EH (cell line): ENCODE measurements around the gene CORO7.

Source experiments
- DNase-seq: peaks from one replicate; pipeline ENCODE4 v3.0.0-alpha.2; 2015; ENCODE audit warnings: low read depth

CORO7 gene

DNA sequence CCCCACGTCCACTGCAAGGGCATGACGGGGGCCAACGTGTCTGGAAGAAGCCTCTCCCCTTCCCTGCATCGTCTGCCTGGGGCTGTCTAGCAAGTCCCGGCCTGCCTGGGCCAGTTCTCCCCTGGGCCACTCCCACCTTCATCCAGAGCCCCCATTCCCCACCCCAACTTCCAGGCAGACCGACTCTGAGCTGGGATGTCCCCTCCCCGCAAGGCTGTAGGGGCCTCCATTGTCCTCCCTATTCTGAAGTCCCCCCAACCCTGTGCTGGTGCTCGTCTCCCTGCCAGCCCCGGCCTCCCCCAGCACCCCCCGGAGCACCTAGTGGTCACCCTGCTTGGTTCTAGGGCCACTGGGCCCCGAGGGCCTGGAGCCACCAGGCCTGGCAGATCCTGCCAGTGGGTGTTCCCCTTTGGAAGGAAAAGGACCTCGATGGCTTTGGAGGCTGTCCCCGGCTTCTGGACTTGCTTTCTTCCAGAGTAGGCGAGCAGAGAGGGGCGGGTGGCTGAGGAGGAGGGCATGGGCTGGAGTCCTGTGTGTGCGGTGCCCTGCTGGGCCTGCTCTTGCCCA, 95.7 kb downstream of the CORO7 start:
- no peak for DNase-seq

DNA sequence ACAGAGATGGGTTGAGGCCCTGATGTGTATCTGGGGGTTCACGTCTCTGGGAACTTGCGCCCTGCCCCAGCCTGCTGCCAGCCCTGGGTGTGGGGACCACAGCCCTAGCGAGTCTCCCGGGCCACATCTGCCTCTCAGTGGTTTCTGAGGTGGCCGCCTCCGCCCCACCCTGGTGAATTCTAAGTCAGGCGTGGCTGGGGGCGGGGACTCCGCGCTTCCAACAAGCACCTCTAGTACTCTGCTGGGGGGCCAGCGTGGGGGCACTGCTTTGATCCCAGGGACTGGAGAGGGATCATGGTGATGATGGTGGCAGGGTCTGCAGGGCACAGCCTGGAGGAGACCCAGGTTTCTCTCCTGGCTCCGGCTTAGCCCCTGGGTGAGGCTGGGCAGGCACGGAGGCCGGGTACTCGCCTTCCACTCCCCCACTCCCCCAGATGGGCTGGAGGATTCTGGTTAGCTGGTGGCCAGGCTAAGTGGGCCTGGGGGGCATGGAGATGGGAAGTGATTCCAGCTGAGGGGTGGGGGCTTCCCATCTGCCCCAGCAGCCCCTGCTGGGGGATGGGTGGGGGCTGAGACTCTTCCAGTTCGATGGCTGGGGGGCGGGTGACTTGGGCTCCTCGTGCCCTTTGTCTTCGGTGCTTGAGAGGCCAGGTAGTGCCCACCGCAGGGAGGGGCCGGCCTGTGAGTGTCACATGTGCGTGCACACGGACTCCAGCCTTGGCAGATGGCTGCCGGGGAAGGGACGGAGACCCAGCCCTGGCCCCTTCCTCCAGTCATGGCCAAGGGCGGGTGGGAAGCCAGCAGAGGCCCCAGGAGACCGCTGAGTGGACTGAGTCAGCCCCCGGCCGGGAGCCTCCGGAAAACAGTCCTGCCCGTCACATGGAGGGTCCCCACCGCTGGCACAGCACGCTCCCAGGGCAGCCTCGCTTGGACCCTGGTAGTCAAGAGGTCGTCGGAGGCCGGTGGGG, 96.7 kb downstream of the CORO7 start:
- DNase-seq, result peak; percentile 41

DNA sequence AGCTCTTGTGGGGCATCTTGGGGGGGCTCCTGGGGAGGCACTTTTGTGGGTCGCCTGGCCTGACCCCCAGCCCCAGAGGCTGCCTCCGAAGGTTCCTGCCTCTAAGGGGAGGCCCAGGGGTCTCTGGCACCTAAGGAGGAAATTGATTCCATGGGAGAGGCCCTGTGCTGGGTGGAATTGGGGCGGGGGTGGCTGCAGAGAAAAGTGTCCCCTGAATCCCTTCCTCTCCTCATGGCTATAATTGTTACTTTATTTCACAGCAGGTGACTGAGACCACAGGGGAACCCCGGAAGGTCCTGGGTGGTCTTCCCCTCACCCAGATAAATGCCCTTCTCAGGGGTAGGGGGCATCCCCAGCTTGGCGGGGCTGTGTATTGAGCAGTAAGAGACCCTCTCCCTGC, 97.4 kb downstream of the CORO7 start:
- DNase-seq, result no peak

- no peak for DNase-seq
These were observed 97.9 kb downstream of the CORO7 start for GRCh38 chr16:4318451-4318910.

- DNase-seq, result peak; percentile 28
These were observed 98.6 kb downstream of the CORO7 start for GRCh38 chr16:4317532-4318450.

GRCh38 chr16:4316864-4317531, 99.4 kb downstream of the CORO7 start:
- DNase-seq, result peak; percentile 61

DNA sequence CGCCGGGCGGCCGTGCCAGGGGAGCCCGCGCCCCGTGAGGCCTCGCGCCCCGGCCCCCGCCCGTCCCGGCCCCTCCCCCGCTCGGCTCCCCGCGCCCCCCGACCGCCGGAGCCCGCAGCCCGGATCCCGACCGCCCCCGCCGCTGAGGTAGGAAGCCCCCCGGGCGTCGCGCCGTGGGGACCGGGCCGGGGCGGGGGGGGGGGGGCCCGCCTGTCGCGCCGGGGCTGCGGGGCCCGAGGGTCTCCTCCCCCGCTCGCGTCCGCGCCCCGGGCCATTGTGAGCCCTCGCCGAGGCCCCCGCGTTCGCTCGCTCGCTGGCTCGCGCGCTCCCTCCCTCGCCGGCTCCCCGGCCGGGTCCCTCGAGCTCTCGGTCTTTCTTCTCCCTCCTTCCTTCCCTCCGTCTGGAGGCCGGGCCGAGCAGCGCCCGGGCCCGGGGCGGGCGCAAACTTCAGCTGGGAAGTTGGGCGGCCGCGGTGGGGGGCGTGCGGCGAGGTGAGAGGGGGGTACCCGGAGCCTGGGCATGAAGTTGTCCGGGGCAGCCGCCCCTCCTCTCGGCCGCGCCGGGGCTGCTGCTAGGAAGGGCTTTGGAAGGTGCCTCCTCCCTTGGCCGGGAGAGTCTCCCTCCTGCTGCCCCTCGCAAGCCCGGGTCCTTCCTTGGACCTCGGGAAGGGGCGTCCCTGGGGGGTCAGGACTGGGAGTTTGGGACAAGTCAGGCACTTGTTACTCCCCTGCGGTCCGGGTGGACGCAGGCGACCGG, 100.1 kb downstream of the CORO7 start:
- peak; percentile 35 for DNase-seq

DNA sequence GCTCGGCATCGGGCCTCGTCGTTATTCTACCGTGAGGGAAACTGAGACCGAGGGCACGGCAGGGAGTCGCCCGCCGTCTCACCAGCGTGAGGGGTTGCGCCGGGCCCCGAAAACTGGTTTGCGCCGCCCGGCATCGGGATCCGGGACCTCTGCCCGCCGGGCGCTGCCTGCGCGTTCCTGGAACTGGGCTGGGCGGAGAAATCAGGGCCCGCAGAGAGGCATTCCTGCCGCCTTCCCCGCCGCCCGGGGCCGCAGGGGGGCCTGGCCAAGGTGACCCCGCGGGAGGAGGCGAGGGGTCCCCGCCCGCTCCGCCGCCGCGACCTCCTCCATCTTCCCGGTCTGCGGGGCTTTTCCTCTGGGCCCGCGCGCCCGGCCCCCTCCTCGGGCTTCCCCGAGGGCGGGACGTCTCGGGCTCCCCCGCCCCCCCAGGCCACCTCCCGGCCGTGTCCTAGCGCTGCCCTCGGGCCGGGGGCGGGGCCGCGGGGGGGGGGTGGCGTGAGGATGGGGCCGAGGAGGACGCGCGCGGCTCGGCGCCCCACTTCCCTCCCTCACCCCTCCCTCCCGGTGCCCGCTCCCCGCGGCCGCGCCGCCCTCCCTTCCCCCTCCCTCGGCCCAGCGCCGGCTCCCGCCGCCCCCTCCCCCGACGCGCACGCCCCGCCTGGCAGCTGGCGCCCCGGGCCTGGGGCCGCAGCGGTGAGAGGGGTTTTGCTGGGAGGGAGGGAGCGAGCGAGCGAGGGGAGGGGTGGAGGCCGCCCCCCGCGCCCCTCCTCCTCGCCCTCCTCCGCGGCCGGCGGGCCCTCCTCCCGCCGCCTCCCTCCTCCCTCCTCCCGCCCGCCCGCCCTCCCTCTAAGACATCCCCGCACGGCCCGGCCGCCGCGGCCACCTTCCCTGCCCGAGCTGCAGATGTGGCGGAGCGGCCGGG, 100.9 kb downstream of the CORO7 start, which contains the start of gene GLIS2:
GLIS2 (plus strand) TSS at position 882 of the 922 bp plus-strand sequence. CDS start 16,214 bp downstream, outside the sequence.
- DNase-seq, result peak; percentile 85

DNA sequence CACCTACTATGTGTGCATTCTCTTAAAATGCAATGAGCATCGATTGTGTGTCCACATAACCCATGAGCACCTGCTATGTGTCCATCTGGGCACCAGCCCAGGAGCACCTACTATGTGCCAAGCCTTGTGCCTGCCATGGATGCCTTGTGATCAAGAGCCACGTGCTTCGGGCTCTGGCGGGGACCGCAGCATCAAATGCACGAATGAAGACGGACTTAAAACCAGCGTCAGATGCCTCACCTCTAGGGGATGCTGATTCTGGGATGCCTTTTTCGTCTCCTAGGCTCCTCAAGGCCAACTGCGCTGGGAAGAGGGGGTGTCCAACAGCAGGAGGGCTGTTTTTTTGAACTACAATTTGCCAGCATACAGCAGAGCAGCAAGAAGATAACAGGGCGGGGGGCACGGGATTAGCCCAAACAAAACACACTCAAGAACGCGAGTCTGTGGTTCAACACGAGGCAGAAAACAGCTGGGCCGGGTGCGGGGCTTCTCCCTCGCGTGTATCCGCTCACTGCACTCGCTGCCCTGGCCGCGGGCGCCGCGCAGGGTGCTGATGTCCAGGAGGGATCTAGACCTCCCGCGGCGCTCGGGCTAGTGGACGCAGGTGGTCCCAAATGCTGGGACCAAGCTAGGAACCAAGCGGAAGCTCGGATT, 101.7 kb downstream of the CORO7 start:
- peak; percentile 42 for DNase-seq

- DNase-seq, result no peak
These were observed 102.5 kb downstream of the CORO7 start for GRCh38 chr16:4313563-4314531.

GRCh38 chr16:4309833-4310266, 106.5 kb downstream of the CORO7 start:
- peak; percentile 92 for DNase-seq

DNA sequence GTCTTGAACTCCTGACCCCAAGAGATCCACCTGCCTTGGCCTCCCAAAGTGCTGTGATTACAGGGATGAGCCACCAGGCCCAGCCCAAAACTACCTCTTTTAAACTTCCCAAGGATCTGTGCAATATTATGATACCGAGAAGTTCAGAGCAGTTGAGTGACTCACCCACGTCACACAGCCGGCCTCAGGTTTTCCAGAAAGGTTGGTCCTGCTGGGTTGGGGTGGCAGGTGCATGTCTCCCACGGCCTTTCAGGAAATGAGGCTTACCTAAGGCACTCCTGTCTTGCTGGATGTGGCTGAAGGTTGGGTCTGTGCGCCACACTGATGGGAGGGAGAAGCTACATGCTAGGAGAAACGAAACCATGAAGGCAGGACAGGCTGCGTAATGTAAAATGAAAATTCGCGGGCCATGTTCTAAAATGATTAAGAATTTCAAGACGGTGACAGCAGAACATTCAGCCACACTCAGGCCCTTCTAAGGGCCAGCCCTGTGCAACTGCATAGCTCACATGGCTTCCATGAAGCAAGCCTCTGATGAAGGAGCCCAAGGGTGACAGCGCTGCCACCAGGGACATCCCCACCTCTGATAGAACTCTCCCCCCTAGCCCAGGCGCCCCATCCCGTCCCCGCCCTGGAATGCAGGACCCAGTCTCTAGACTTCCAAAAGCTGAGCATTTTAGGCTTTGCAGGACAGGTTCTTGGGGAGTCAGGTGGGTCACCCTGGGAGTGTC, 107.1 kb downstream of the CORO7 start:
- no peak for DNase-seq

GRCh38 chr16:4307215-4308037, 109.0 kb downstream of the CORO7 start:
- DNase-seq, result peak; percentile 97

DNA sequence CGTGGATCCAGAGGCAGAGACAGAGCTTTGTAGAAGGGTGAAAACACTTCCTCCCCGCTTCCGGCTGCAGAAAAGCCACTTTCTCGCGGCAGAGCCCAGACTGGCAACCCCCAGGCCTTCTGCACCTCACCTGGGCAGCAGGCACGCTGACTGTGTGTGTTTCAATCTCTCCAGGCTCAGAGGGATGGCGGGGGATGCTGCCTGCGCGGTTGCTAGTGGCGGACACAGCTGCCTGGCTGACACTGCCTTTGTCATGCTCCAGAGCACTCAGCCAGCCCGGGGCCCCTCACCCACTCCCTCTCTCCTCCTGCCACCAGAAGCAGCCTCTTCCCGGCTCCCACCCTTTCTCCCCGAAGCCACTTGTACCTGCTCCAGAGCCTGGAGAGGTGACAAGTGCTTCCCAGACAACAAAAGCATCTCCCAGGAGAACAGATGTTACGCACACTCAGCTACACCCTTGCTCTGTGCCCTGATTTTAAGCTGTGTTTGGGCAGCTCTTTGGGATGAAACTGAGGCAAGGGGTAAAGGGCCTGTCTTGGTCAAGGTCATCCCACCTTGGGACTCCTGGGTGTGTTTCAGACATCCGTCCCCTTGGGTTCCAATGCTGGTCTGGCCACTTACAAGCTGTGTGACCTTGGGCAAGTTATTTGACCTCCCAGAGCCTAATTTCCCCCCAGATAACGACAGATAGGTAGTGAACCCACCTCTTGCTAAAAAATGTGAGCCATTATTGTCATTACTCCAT, 109.8 kb downstream of the CORO7 start:
- no peak for DNase-seq
